ENCODE data around the gene FSIP1. TPM values are rescaled to one million over a fixed set of nuclear protein-coding genes. Genes with fewer than 3 reads are reported as not detected.

The FSIP1 gene
- total and polyA plus RNA-seq, 2 donors, result 0.27 to 3.0 TPM

DNA sequence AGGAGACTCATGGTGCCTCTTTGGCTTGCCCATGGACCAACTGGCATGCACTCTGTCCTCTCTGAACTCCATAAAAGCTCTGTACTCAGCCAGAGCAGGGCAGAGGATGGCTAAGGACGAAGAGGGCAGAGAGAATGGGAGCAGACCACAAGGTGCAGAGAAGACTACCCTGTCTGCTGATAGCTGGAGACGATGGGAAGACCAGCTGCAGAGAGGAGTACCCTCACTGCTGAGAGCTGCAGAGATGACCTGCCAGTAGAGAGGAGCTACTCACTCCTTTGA is 136.7 kb downstream of the FSIP1 start:
- DNase-seq (ENCODE audit: extremely low spot score), result no peak
- Histone ChIP-seq H3K4me1 (ENCODE audit: insufficient read depth) (no peaks in the 10 kb centered on the region), H3K27ac (ENCODE audit: low read depth) (no peak overlapping the region), H3K4me3 (ENCODE audit: low read depth, low read length) (no peak overlapping the region), H3K36me3 (ENCODE audit: insufficient read depth) (no peaks in the 10 kb centered on the region)
- WGBS, result 97% methylated on average over 2 of the region's 2 CpGs

DNA sequence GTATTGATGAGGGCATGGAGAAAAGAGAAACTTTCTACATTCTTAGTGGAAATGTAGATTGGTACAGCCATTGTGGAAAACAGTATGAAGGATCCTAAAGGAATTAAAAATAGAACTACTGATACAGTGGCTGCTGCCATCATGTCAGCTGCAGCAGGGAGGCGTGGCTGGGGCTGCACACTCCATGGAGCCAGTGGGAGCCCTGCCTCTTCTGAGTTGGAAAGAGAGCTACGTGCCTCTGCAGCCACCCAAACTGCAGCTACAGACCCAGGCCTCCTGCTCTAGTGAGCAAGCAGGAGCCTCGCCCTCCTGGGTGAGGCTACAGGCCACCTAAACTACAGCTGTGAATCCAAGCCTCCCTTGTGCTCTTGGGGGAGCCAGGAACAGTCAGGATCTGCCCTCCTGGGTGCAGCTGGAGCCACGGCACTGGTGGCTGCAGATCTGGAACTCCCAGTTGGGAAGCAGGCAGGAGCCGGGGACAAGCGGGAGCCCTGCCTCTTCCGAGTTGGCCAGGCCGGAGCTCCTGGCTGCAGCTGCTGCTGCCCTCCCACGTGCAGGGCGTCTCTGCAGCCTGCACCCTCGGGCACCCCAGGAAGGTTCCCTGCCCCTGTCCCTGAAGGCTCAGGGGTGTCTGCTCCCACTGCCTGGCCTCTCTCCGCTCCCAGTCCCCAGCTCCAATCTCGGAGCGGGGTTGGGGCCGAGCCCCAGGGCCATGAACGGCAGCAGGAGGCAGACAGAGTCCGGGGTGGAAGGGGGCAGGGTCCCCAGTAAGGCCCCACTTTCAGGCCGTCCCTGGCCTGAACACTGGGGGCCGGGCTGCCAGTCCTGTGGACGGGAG is 137.3 kb downstream of the FSIP1 start:
- 87% methylated on average over 20 of the region's 20 CpGs for WGBS
- Histone ChIP-seq H3K36me3 (ENCODE audit: insufficient read depth) (no peaks in the 10 kb centered on the region), H3K27ac (ENCODE audit: low read depth) (no peak overlapping the region), H3K4me1 (ENCODE audit: insufficient read depth) (no peaks in the 10 kb centered on the region), H3K4me3 (ENCODE audit: low read depth, low read length) (no peak overlapping the region)
- DNase-seq (ENCODE audit: extremely low spot score), result no peak

DNA sequence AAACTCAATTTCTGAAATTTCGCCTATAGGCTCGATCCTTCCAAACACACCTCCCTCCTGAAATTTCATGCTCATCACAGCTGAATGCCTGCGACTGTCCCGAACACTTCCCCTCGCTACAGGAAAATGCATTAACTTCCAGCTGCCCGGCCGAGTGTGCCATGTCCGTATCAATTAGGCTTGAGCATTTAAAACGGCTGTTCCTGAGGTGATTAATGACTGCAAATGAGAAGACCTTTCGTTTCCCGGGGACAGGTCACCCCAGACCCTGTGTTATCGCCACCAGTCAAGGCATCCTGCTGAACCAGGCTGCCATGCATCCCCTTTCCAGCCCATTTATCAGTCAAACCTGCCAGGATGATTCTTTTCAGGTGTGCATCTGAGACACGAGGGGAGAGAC is 138.5 kb downstream of the FSIP1 start:
- Histone ChIP-seq H3K4me3 (ENCODE audit: low read depth, low read length) (no peak overlapping the region), H3K36me3 (ENCODE audit: insufficient read depth) (no peaks in the 10 kb centered on the region), H3K27ac (ENCODE audit: low read depth) (no peak overlapping the region), H3K4me1 (ENCODE audit: insufficient read depth) (no peaks in the 10 kb centered on the region)
- WGBS, result 89% methylated on average over 13 of the region's 13 CpGs
- DNase-seq (ENCODE audit: extremely low spot score), result no peak

DNA sequence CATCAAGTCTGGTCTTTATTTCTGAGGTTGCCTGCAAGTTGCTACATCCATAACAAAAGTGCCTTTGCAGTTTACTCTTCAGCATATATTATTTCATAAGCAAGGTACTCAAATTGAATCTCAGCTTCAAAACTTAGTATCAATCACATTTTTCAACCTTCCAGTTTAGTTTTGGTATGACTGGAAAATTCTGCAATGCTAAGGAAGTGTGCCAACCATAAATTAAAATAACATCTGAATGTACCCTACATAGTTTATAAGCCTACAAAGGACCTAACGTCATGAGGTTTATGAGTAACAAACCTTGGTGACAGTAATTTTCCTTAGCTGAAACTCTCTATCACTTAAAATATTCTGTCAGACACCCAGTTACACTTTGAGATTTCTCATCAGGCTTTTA is 138.9 kb downstream of the FSIP1 start:
- H3K36me3 ChIP-seq (ENCODE audit: insufficient read depth), result no peaks in the 10 kb centered on the region
- H3K27ac ChIP-seq (ENCODE audit: low read depth), result no peak overlapping the region
- 95% methylated on average over 1 of the region's 1 CpG for WGBS
- H3K4me3 ChIP-seq (ENCODE audit: low read depth, low read length), result no peak overlapping the region
- H3K4me1 ChIP-seq (ENCODE audit: insufficient read depth), result no peaks in the 10 kb centered on the region
- no peak for DNase-seq (ENCODE audit: extremely low spot score)

DNA sequence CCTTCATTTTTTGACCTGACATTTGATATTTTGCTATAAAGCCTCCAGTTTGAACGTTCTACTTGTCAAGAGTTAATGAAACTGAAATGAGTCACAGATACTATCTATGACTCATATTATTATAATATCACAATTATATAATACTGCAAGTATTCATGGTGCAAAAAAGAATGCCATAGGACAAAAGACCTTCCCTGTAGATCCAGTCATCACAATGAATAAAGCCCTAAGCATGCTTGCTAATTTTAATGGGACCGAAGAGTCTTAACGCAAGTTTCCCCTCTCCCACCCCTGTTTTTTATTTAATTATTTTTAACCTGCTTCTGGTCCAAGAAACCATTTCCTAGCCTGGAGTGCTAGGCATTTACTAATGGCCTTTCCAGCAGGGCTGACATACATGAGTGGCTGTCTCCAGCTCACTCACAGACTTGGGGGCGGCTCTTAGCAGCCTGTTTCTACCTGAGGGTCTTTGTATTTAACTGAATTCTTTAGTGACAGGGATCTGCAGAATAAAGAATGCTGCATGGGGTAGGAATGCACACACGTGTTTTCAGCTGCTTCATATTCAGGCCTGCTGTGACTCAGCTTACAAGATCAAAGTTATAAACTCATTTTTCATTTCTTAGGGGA is 140.5 kb downstream of the FSIP1 start:
- H3K36me3 ChIP-seq (ENCODE audit: insufficient read depth), result no peaks in the 10 kb centered on the region
- no peak for DNase-seq (ENCODE audit: extremely low spot score)
- WGBS, result 42% methylated on average over 5 of the region's 5 CpGs
- no peak overlapping the region for H3K4me3 ChIP-seq (ENCODE audit: low read depth, low read length)
- H3K4me1 ChIP-seq (ENCODE audit: insufficient read depth), result no peaks in the 10 kb centered on the region
- H3K27ac ChIP-seq (ENCODE audit: low read depth), result no peak overlapping the region

DNA sequence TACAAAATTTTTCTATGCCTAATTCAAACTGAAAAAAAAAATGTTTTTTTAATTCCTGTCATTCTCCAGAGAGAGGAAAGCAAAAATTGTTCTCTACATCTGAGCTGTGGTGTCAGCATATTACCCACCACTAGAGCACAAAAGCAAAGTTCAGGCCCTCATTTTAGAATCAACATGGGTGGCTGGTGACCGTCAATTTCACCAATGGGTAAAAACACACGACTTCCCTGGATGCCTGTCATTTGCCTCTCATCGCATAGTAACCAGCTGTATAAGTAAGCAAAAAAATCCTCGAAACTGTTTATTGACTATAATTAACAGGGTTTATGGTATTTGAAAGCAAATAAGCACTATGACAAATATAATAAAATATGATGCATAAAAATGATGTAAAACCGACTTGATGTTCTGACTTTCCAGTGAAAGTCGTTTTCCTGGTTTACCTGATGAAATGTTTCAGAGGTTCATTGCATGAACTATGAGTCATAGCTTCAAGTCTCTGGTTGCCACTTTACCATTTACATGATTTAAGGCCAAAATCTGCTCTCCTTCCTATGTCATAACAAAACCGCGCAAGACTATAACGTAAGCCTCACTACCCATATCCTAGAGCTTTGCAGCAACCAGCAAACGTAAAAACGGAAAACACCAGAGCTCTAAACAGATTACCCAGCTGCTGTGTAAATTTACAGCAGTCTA is 141.3 kb downstream of the FSIP1 start:
- no peak overlapping the region for H3K4me3 ChIP-seq (ENCODE audit: low read depth, low read length)
- no peaks in the 10 kb centered on the region for H3K4me1 ChIP-seq (ENCODE audit: insufficient read depth)
- no peak for DNase-seq (ENCODE audit: extremely low spot score)
- H3K27ac ChIP-seq (ENCODE audit: low read depth), result no peak overlapping the region
- H3K36me3 ChIP-seq (ENCODE audit: insufficient read depth), result no peaks in the 10 kb centered on the region
- WGBS, result 83% methylated on average over 11 of the region's 11 CpGs

DNA sequence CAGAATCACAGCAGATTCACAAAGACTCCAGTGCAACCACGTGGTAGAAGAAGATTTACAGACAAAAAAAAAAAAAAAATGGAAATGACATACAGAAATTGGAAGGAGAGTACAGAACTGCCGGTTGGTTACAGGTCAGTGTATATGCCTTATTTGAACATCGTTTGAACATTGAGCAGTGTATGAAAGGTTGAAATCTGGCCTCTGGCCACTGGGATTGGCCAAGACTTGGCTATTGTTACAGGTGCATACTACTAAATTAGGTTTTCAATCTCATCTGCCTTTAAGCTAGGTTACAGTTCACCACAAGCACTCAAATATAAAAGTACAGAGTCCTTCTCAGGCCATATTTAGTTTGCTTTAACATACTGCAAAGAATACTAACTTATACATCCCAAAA is 142.0 kb downstream of the FSIP1 start:
- Histone ChIP-seq H3K36me3 (ENCODE audit: insufficient read depth) (no peaks in the 10 kb centered on the region), H3K4me1 (ENCODE audit: insufficient read depth) (no peaks in the 10 kb centered on the region), H3K4me3 (ENCODE audit: low read depth, low read length) (no peak overlapping the region), H3K27ac (ENCODE audit: low read depth) (no peak overlapping the region)
- 82% methylated on average over 3 of the region's 3 CpGs for WGBS
- DNase-seq (ENCODE audit: extremely low spot score), result no peak

DNA sequence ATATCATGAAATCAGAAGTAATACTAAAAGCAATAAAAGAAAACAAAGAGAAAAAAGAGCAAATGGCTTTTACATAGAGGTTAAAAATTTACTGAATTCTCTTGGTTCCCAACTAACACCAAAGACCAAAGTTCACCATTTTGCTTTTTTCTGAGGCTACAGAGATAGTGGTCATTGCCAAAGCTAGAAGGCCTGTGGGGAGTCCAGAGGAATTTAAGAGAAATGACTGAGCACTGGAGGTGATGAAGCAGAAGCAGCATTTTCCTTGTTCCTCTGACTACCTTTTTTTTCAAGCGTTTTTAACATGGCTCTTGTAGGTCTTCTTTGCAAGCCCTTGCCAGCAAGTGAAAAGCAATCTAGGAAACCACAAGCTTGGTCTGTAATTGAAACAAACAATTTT is 143.6 kb downstream of the FSIP1 start:
- Histone ChIP-seq H3K36me3 (ENCODE audit: insufficient read depth) (no peaks in the 10 kb centered on the region), H3K27ac (ENCODE audit: low read depth) (no peak overlapping the region), H3K4me1 (ENCODE audit: insufficient read depth) (no peaks in the 10 kb centered on the region), H3K4me3 (ENCODE audit: low read depth, low read length) (no peak overlapping the region)
- WGBS, result 96% methylated on average over 1 of the region's 1 CpG
- no peak for DNase-seq (ENCODE audit: extremely low spot score)

DNA sequence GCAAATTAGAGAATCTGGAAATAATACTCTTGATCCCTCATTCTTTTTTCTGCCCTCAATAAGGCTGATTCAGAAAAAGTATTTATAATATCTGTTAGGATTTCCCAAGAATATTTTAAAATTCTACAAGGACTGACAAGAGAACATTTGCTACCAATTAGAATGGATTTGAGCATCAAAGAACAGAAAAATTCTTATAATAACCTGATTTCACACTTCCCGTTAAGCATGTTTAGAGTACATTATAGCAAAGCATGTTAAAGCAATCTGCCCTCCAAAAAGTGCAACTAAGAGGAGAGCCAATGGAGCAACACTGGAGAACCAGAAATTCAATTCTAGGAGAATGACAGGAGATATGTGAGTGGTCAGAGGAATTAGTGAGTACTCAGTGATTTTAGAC is 144.6 kb downstream of the FSIP1 start:
- no peaks in the 10 kb centered on the region for H3K4me1 ChIP-seq (ENCODE audit: insufficient read depth)
- no peak for DNase-seq (ENCODE audit: extremely low spot score)
- H3K36me3 ChIP-seq (ENCODE audit: insufficient read depth), result no peaks in the 10 kb centered on the region
- no peak overlapping the region for H3K27ac ChIP-seq (ENCODE audit: low read depth)
- no peak overlapping the region for H3K4me3 ChIP-seq (ENCODE audit: low read depth, low read length)
- 93% methylated on average over 1 of the region's 1 CpG for WGBS

DNA sequence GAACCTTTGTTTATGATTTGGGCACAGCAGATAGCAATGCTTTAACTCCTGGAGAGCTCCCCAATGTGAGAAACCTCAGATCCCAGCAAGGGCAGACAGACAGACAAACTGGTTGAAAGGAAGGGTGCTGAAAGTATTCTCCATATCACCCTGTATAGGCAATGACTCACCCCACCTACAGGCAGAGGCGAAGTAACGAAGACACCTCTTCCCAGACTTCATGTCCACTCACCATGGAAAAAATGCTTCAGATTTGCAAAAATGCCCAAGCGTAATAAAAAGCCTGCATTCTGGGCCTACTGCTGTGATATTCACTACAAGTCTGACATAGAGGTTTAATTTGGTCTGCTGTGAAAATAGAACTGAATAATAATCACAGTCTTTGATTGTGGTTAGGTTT is 151.3 kb downstream of the FSIP1 start:
- H3K36me3 ChIP-seq (ENCODE audit: insufficient read depth), result no peaks in the 10 kb centered on the region
- no peak for DNase-seq (ENCODE audit: extremely low spot score)
- H3K27ac ChIP-seq (ENCODE audit: low read depth), result no peak overlapping the region
- 89% methylated on average over 3 of the region's 3 CpGs for WGBS
- H3K4me3 ChIP-seq (ENCODE audit: low read depth, low read length), result no peak overlapping the region
- H3K4me1 ChIP-seq (ENCODE audit: insufficient read depth), result no peaks in the 10 kb centered on the region

DNA sequence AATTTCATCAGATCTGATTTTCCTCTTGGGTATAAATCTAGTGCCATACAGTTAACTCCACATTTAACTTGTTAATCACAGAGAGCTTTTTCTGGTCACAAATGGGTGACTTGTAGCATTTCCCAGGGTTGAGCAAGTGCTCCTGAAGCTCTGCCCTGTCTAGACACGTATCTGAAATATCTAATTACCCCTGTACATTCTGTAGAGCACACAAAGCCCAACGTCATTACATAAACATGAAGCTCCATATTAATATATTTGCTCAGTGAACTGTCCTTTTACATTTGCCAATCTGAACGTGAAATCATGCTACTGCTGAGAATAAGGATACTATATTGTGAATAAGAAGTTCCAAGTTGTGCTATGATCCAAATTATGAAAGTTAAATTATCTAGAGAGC is 152.7 kb downstream of the FSIP1 start:
- no peak overlapping the region for H3K4me3 ChIP-seq (ENCODE audit: low read depth, low read length)
- H3K4me1 ChIP-seq (ENCODE audit: insufficient read depth), result no peaks in the 10 kb centered on the region
- H3K27ac ChIP-seq (ENCODE audit: low read depth), result no peak overlapping the region
- no peak for DNase-seq (ENCODE audit: extremely low spot score)
- WGBS, result 82% methylated on average over 3 of the region's 3 CpGs
- H3K36me3 ChIP-seq (ENCODE audit: insufficient read depth), result no peaks in the 10 kb centered on the region

DNA sequence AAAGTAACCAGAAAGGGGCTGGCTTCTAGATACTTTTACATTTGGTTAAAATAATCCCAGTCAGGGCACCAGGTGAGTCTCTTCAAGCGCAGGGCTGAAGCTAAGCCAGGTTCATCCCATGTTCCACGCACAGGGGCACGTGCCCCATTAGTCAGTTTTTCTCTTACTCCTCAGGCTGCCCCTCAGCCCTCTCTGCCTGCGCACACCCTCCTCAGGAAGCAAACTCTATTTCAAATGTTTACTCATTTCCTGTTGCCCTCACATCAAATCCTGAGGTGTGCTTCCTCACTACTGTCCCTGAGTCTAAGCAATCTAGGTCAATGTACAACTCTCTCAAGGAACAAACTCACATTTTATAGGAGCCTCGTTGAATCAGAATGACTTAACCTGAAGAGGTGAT is 153.3 kb downstream of the FSIP1 start:
- no peak overlapping the region for H3K4me3 ChIP-seq (ENCODE audit: low read depth, low read length)
- DNase-seq (ENCODE audit: extremely low spot score), result no peak
- WGBS, result 67% methylated on average over 5 of the region's 5 CpGs
- no peaks in the 10 kb centered on the region for H3K4me1 ChIP-seq (ENCODE audit: insufficient read depth)
- H3K36me3 ChIP-seq (ENCODE audit: insufficient read depth), result no peaks in the 10 kb centered on the region
- no peak overlapping the region for H3K27ac ChIP-seq (ENCODE audit: low read depth)

DNA sequence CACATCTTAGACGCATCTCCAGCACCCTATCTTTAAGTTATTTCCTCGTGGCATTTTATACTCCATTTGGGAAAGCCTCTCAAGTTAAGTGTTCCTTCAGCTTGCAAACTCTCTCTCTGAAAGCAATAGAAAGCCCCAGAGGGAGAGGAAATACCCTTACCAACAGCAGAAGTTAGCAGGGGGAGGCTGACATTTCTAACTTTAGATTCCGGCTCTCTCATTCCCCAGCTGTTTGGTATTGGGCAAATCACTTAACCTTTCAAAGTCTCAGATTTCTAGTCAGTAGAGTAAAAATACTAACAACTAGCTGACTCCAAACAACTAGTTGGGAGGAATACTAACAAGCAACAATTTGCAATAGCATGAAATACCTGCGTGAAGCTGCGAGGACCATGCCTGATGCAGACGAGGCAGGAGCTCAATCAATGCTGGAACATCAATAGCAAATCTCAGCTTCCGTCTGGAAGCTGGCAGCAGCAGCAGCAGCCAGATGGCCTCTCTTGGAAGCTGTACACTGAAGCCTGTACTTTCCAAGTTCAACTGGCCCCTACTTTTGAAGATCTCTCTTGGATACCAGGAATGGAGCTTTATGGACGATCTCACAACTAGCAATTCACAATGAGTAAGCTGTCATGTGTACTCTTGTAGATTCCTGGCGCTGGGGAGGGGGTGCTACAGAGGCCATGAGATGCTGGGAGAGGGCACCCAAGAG is 153.9 kb downstream of the FSIP1 start:
- H3K27ac ChIP-seq (ENCODE audit: low read depth), result no peak overlapping the region
- no peaks in the 10 kb centered on the region for H3K36me3 ChIP-seq (ENCODE audit: insufficient read depth)

DNA sequence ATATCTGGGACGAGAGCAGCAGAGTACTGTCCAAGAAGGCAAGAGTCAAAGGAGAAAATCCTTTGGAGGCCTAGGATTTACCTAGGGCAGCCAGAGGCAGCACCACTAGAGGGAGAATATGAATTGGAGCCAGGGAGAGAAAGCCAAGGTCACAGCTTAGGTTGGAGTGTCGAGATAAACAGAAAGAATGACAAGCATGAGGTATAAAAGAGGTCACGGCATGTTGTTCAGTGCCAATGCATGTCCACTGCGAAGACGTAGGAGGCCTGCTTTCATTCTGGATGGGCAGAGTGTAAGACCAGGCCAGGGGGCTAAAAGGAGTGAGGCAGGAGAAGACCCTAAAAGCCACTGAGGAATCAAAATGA is 154.5 kb downstream of the FSIP1 start:
- Histone ChIP-seq H3K36me3 (ENCODE audit: insufficient read depth) (no peaks in the 10 kb centered on the region), H3K4me1 (ENCODE audit: insufficient read depth) (no peaks in the 10 kb centered on the region), H3K4me3 (ENCODE audit: low read depth, low read length) (no peak overlapping the region), H3K27ac (ENCODE audit: low read depth) (no peak overlapping the region)
- no peak for DNase-seq (ENCODE audit: extremely low spot score)
- WGBS, result 61% methylated on average over 5 of the region's 5 CpGs

More for the DNA sequence above, 153.9 kb downstream of the FSIP1 start:
- WGBS, result 52% methylated on average over 9 of the region's 9 CpGs
- Histone ChIP-seq H3K4me1 (ENCODE audit: insufficient read depth) (no peaks in the 10 kb centered on the region), H3K4me3 (ENCODE audit: low read depth, low read length) (no peak overlapping the region)
- DNase-seq (ENCODE audit: extremely low spot score), result no peak

All from urinary bladder (tissue), 4 donors.